Subcutaneous adipose tissue (tissue), 4 donors: ENCODE measurements around the gene SH2D2A. TPM values are rescaled to one million over a fixed set of nuclear protein-coding genes. Genes with fewer than 3 reads are reported as not detected.

Experiments used
- CTCF ChIP-seq: fragments of 450-650 bp; IDR thresholded peaks from one replicate; pipeline ENCODE4 v1.5.1; 2016; ENCODE audit warnings: low read depth, mild to moderate bottlenecking, control low read depth, antibody characterized with exemption, moderate library complexity
- total RNA-seq, 4 donors: library from RNA; depleted of rRNA; stranded (reverse); fragments of >200 nt; gene quantifications; one replicate each; pipeline ENCODE4 v1.1.0, GENCODE V29; 2016

The SH2D2A gene
- total RNA-seq, 4 donors from 2014 or later: 0.34 to 1.1 (median 0.71) TPM

GRCh38 chr1:156833603-156834002 is 17.0 kb upstream of the SH2D2A start:
- TF ChIP-seq CTCF: no peak

- TF ChIP-seq CTCF: no peak
Measured at GRCh38 chr1:156832434-156832833, 15.8 kb upstream of the SH2D2A start.

GRCh38 chr1:156828400-156829124 is 11.9 kb upstream of the SH2D2A start:
- no peak for TF ChIP-seq CTCF

- TF ChIP-seq CTCF: no peak
Measured at GRCh38 chr1:156826630-156827029, 10.0 kb upstream of the SH2D2A start.

GRCh38 chr1:156823210-156823790 is 6.7 kb upstream of the SH2D2A start:
- TF ChIP-seq CTCF: no peak

GRCh38 chr1:156822680-156823079 is 6.0 kb upstream of the SH2D2A start:
- no peak for TF ChIP-seq CTCF

GRCh38 chr1:156821801-156822200 is 5.2 kb upstream of the SH2D2A start:
- no peak for TF ChIP-seq CTCF
